H1 (cell line): ENCODE measurements around the gene CFAP91. TPM values are rescaled to one million over a fixed set of nuclear protein-coding genes. Genes with fewer than 3 reads are reported as not detected.

Source experiments
- CTCF ChIA-PET: fragments of 300-600 bp; sonication (Branson Sonifier 250); formaldehyde crosslinking; loops from one replicate; lab custom pipeline; 2021; ENCODE audit not compliant: partially characterized antibody; lab: Charles Lee
- POLR2A ChIA-PET: fragments of 300-600 bp; sonication (Branson Sonifier 250); formaldehyde crosslinking; loops from one replicate; lab custom pipeline; 2021; ENCODE audit warnings: inconsistent platforms; ENCODE audit not compliant: partially characterized antibody; lab: Charles Lee
- DNase-seq, 2 experiments: peaks; one replicate each; pipeline versions ENCODE4 v3.0.0 to v3.0.0-alpha.2; 2010 to 2022; ENCODE audit warnings: low spot score in 2 of 2, low read depth in 1 of 2, mixed read lengths in 1 of 2
- FAIRE-seq: peaks from 2 replicates; lab custom pipeline; 2011; peaks lifted over from hg19 to GRCh38; lab: Jason Lieb, UNC
- H2AFZ ChIP-seq: 2 replicates; pipeline ENCODE4 v1.8.1; 2012; ENCODE audit warnings: low read length, inconsistent platforms
- H2AK5ac ChIP-seq: 2 replicates; pipeline ENCODE4 v1.6.1; 2013; ENCODE audit warnings: low read depth, low read length
- H2BK120ac ChIP-seq: replicated peaks from 2 replicates; pipeline ENCODE3; 2013; ENCODE audit warnings: low read depth, low read length, inconsistent platforms
- H2BK12ac ChIP-seq: 2 replicates; pipeline ENCODE4 v1.6.1; 2013; ENCODE audit warnings: low read depth, low read length
- H2BK15ac ChIP-seq: 2 replicates; pipeline ENCODE4 v1.6.1; 2013; ENCODE audit warnings: low read length
- H2BK20ac ChIP-seq: 2 replicates; pipeline ENCODE4 v1.6.1; 2013; ENCODE audit warnings: low read length
- H2BK5ac ChIP-seq: 2 replicates; pipeline ENCODE4 v1.6.1; 2013; ENCODE audit warnings: low read depth, low read length
- H3K14ac ChIP-seq: 2 replicates; pipeline ENCODE4 v1.6.1; 2013; ENCODE audit warnings: inconsistent platforms; ENCODE audit not compliant: insufficient read length
- H3K18ac ChIP-seq: 2 replicates; pipeline ENCODE4 v1.6.1; 2013; ENCODE audit warnings: low read length; ENCODE audit errors: extremely low read depth
- H3K23ac ChIP-seq: 2 replicates; pipeline ENCODE4 v1.6.1; 2013; ENCODE audit warnings: inconsistent platforms; ENCODE audit not compliant: insufficient read length
- H3K23me2 ChIP-seq: 2 replicates; pipeline ENCODE4 v1.6.1; 2013; ENCODE audit warnings: low read depth, low read length
- H3K27ac ChIP-seq: 2 replicates; pipeline ENCODE4 v1.6.1; 2011; ENCODE audit warnings: low read depth, low read length, inconsistent platforms
- H3K27me3 ChIP-seq, 4 experiments: replicated peaks in 1 of 4; 1 replicate in 1 of 4; 2 replicates in 3 of 4; pipeline versions ENCODE4 v1.6.1 to v1.8.1; 2011 to 2013; ENCODE audit warnings: low read length in 3 of 4, mild to moderate bottlenecking in 3 of 4, inconsistent platforms in 2 of 4, mixed read lengths in 2 of 4, moderate library complexity in 1 of 4; ENCODE audit not compliant: control insufficient read depth in 3 of 4, insufficient read depth in 3 of 4; ENCODE audit errors: extremely low read depth in 1 of 4
- H3K36me3 ChIP-seq, 4 experiments: 2 replicates each; pipeline versions ENCODE4 v1.6.1 to v1.8.1; 2011 to 2013; ENCODE audit warnings: mild to moderate bottlenecking in 4 of 4, low read length in 3 of 4, moderate library complexity in 2 of 4, control low read depth in 1 of 4, inconsistent platforms in 1 of 4; ENCODE audit not compliant: insufficient read depth in 4 of 4, control insufficient read depth in 2 of 4
- H3K4ac ChIP-seq: replicated peaks from 2 replicates; pipeline ENCODE3; 2013; ENCODE audit warnings: low read length, low read depth, mixed read lengths, inconsistent platforms; ENCODE audit not compliant: insufficient read length
- H3K4me1 ChIP-seq, 4 experiments: replicated peaks in 1 of 4; 1 replicate in 1 of 4; 2 replicates in 3 of 4; pipeline versions ENCODE4 v1.6.1 to v1.8.1; 2011 to 2013; ENCODE audit warnings: low read length in 3 of 4, inconsistent platforms in 2 of 4, mixed read lengths in 1 of 4; ENCODE audit not compliant: insufficient read depth in 4 of 4, control insufficient read depth in 3 of 4
- H3K4me2 ChIP-seq, 2 experiments: 2 replicates each; pipeline versions ENCODE4 v1.6.1 to v1.8.1; 2011 to 2013; ENCODE audit warnings: low read depth in 2 of 2, low read length in 2 of 2, control low read depth in 1 of 2, inconsistent platforms in 1 of 2, mild to moderate bottlenecking in 1 of 2; ENCODE audit not compliant: insufficient read depth in 1 of 2
- H3K4me3 ChIP-seq, 4 experiments: fragments of 200-600, 300-600 bp in 1 of 4; sonication (generic), shearing (Covaris generic), sonication (Bioruptor Twin) in 1 of 4; 2 replicates each; pipeline versions ENCODE4 v1.5.1 to v1.8.1; 2011 to 2016; ENCODE audit warnings: low read length in 4 of 4, low read depth in 3 of 4, control low read depth in 2 of 4, inconsistent platforms in 2 of 4, mild to moderate bottlenecking in 2 of 4, mixed read lengths in 1 of 4, moderate library complexity in 1 of 4; ENCODE audit not compliant: insufficient read depth in 2 of 4; ENCODE audit errors: extremely low read depth in 1 of 4
- H3K56ac ChIP-seq: replicated peaks from 2 replicates; pipeline ENCODE3; 2013; ENCODE audit warnings: low read depth, mild to moderate bottlenecking, mixed read lengths, low read length, inconsistent platforms; ENCODE audit not compliant: insufficient read length
- H3K79me1 ChIP-seq: 2 replicates; pipeline ENCODE4 v1.6.1; 2013; ENCODE audit warnings: low read depth, low read length, control low read depth
- H3K79me2 ChIP-seq, 2 experiments: 2 replicates each; pipeline versions ENCODE4 v1.6.1 to v1.8.1; 2012 to 2013; ENCODE audit warnings: low read length in 2 of 2, mild to moderate bottlenecking in 2 of 2, inconsistent platforms in 1 of 2; ENCODE audit not compliant: insufficient read depth in 2 of 2, control insufficient read depth in 1 of 2
- H3K9ac ChIP-seq, 4 experiments: replicated peaks in 1 of 4; 1 replicate in 1 of 4; 2 replicates in 3 of 4; pipeline versions ENCODE4 v1.6.1 to v1.8.1; 2011 to 2013; ENCODE audit warnings: low read depth in 3 of 4, low read length in 3 of 4, control low read depth in 2 of 4, mild to moderate bottlenecking in 2 of 4, moderate library complexity in 2 of 4, inconsistent platforms in 1 of 4; ENCODE audit errors: extremely low read depth in 1 of 4
- H3K9me3 ChIP-seq, 2 experiments: 2 replicates each; pipeline versions ENCODE4 v1.6.1 to v1.8.1; 2012 to 2013; ENCODE audit warnings: mild to moderate bottlenecking in 2 of 2, moderate library complexity in 2 of 2, control low read depth in 1 of 2, inconsistent platforms in 1 of 2, low read depth in 1 of 2, low read length in 1 of 2, mixed read lengths in 1 of 2; ENCODE audit not compliant: insufficient read depth in 2 of 2
- H4K20me1 ChIP-seq, 2 experiments: replicated peaks in 1 of 2; 2 replicates each; pipeline versions ENCODE3 to v1.8.1; 2011 to 2013; ENCODE audit warnings: inconsistent platforms in 2 of 2, low read length in 2 of 2, mild to moderate bottlenecking in 1 of 2; ENCODE audit not compliant: insufficient read depth in 2 of 2, control insufficient read depth in 1 of 2
- H4K5ac ChIP-seq: 2 replicates; pipeline ENCODE4 v1.6.1; 2013; ENCODE audit warnings: low read length, low read depth, mixed read lengths, inconsistent platforms; ENCODE audit not compliant: insufficient read length
- H4K8ac ChIP-seq: 2 replicates; pipeline ENCODE4 v1.8.0; 2013; ENCODE audit warnings: mild to moderate bottlenecking, moderate library complexity, low read length, inconsistent platforms; ENCODE audit not compliant: insufficient read depth; ENCODE audit errors: extremely low read depth
- H4K91ac ChIP-seq: replicated peaks from 2 replicates; pipeline ENCODE3; 2013; ENCODE audit warnings: low read length, mixed read lengths, inconsistent platforms; ENCODE audit not compliant: insufficient read length
- ASH2L ChIP-seq: fragments of 200-600, 300-600 bp; sonication (generic); IDR thresholded peaks from one replicate; pipeline ENCODE4 v1.7.1; 2017; ENCODE audit warnings: low read length
- BCL11A ChIP-seq, 2 experiments: IDR thresholded peaks; one replicate each; pipeline ENCODE4 v1.6.1; 2011; ENCODE audit warnings: low read depth in 2 of 2, low read length in 2 of 2, mild to moderate bottlenecking in 2 of 2
- BRCA1 ChIP-seq: IDR thresholded peaks from 2 replicates; pipeline ENCODE4 v1.6.1; 2012; ENCODE audit warnings: low read depth, low read length, improper control_type of control experiment
- CEBPB ChIP-seq: IDR thresholded peaks from 2 replicates; pipeline ENCODE4 v1.6.1; 2012; ENCODE audit warnings: low read depth, low read length
- CHD2 ChIP-seq: IDR thresholded peaks from 2 replicates; pipeline ENCODE4 v1.6.1; 2012; ENCODE audit warnings: low read length, improper control_type of control experiment
- GABPA ChIP-seq: IDR thresholded peaks from 2 replicates; pipeline ENCODE4 v1.6.1; 2011; ENCODE audit warnings: mild to moderate bottlenecking, low read length, moderate library complexity, borderline replicate concordance; ENCODE audit not compliant: insufficient read depth
- NRF1 ChIP-seq: IDR thresholded peaks from 2 replicates; pipeline ENCODE4 v1.6.1; 2011; ENCODE audit warnings: mild to moderate bottlenecking, low read depth, low read length, improper control_type of control experiment
- PHF8 ChIP-seq: fragments of 200-600 bp; sonication (generic); conservative IDR thresholded peaks from 2 replicates; pipeline ENCODE4 v1.7.1; 2012; ENCODE audit warnings: low read depth, mild to moderate bottlenecking, inconsistent platforms, low read length, moderate library complexity
- POLR2AphosphoS5 ChIP-seq: IDR thresholded peaks from 2 replicates; pipeline ENCODE4 v1.6.1; 2011; ENCODE audit warnings: low read depth, low read length
- RBBP5 ChIP-seq: IDR thresholded peaks from 2 replicates; pipeline ENCODE4 v1.7.1; 2012; ENCODE audit warnings: low read depth, mild to moderate bottlenecking, inconsistent platforms, low read length, moderate library complexity, borderline replicate concordance
- RFX5 ChIP-seq: IDR thresholded peaks from 2 replicates; pipeline ENCODE4 v1.6.1; 2011; ENCODE audit warnings: low read depth, low read length, improper control_type of control experiment, borderline replicate concordance
- SIN3A ChIP-seq, 2 experiments: IDR thresholded peaks in 1 of 2; conservative IDR thresholded peaks in 1 of 2; 2 replicates each; pipeline ENCODE4 v1.6.1; 2011 to 2012; ENCODE audit warnings: low read length in 2 of 2, improper control_type of control experiment in 1 of 2, low read depth in 1 of 2, mild to moderate bottlenecking in 1 of 2
- SIX5 ChIP-seq: IDR thresholded peaks from 2 replicates; pipeline ENCODE4 v1.6.1; 2011; ENCODE audit warnings: mild to moderate bottlenecking, low read depth, low read length
- SP2 ChIP-seq: IDR thresholded peaks from 2 replicates; pipeline ENCODE4 v1.6.1; 2012; ENCODE audit warnings: mild to moderate bottlenecking, low read length, inconsistent platforms
- TAF7 ChIP-seq: optimal IDR thresholded peaks from 2 replicates; pipeline ENCODE3; 2011; ENCODE audit warnings: low read depth, mild to moderate bottlenecking, inconsistent platforms, low read length, moderate library complexity, borderline replicate concordance
- TBP ChIP-seq: IDR thresholded peaks from 2 replicates; pipeline ENCODE4 v1.6.1; 2011; ENCODE audit warnings: low read depth, low read length, improper control_type of control experiment
- WGBS, 2 experiments: shearing (Covaris generic) in 1 of 2; methylation state at CpG; one replicate each; pipeline versions ENCODE4 v1.1.6 to v1.1.7; 2013 to 2015; ENCODE audit warnings: low lambda C conversion rate in 2 of 2, mixed read lengths in 2 of 2, inconsistent platforms in 1 of 2, low coverage in 1 of 2, missing lambda C conversion rate in 1 of 2; ENCODE audit not compliant: insufficient replicate concordance in 2 of 2, insufficient coverage in 1 of 2, insufficient read length in 1 of 2; ENCODE audit errors: extremely low coverage in 1 of 2, missing lambda C conversion rate in 1 of 2; 5-methylcytosine and 5-hydroxymethylcytosine counted together
- polyA plus RNA-seq, 7 experiments: library from polyadenylated mRNA; depleted of rRNA in 3 of 7; stranded (reverse) in 5 of 7; unstranded in 2 of 7; fragments of >200 nt in 5 of 7; fragments of 200-250 nt in 2 of 7; gene quantifications; 1 replicate in 5 of 7; 2 replicates in 1 of 7; 4 replicates in 1 of 7; pipeline versions ENCODE4 v1.2.1 to v1.2.3, GENCODE V29; 2011 to 2013; ENCODE audit warnings: missing spikeins in 2 of 7, mixed read lengths in 2 of 7
- total RNA-seq: library from RNA; stranded (reverse); fragmentation: NEBNext Ultra II Directional; extraction: Animal tissue kit (Norgen Biotek cat#: 25700); gene quantifications from 2 replicates; pipeline ENCODE4 v1.2.1, GENCODE V29; 2021

Gene CFAP91
- total and polyA plus RNA-seq, 2 of the 8 experiments (the other 6 are each of a cell fraction or from before 2014, with no cell fraction given) = 5.4 to 7.4 TPM

GRCh38 chr3:119653876-119654275 lies 48.9 kb upstream of the CFAP91 start:
- Histone ChIP-seq H4K5ac (no peak overlapping the region), H3K27ac (no peak overlapping the region), H3K79me1 (no peaks in the 10 kb centered on the region), H2BK12ac (no peak overlapping the region), H4K8ac (no peak overlapping the region), H2BK15ac (no peak overlapping the region), H2AFZ (no peak overlapping the region), H3K4me1 (no peaks in the 10 kb centered on the region), H3K18ac (no peak overlapping the region), H3K9me3 (no peaks in the 10 kb centered on the region), H2BK5ac (no peak overlapping the region), H3K56ac (no peak overlapping the region), H3K27me3 (no peaks in the 10 kb centered on the region), H3K23ac (no peak overlapping the region), H4K91ac (no peak overlapping the region), H3K4me2 (no peak overlapping the region), H3K79me2 (no peaks in the 10 kb centered on the region), H2BK20ac (no peak overlapping the region), H2BK120ac (no peak overlapping the region), H3K23me2 (no peaks in the 10 kb centered on the region), H3K36me3 (no peaks in the 10 kb centered on the region; a peak in 1 of 8 replicates), H3K4me3 (no peak overlapping the region), H3K4ac (no peak overlapping the region), H2AK5ac (no peak overlapping the region), H4K20me1 (no peaks in the 10 kb centered on the region), H3K9ac (no peak overlapping the region), H3K14ac (no peak overlapping the region)
- no peak for FAIRE-seq
- no peak for DNase-seq
- TF ChIP-seq CEBPB = no peak
- TF ChIP-seq BRCA1 = no peak
- no peak for TF ChIP-seq ASH2L
- no peak for TF ChIP-seq POLR2AphosphoS5
- no peak for TF ChIP-seq SP2
- TF ChIP-seq NRF1 = no peak
- no peak for TF ChIP-seq RBBP5
- TF ChIP-seq CHD2 = no peak
- TF ChIP-seq PHF8 = no peak
- no peak for TF ChIP-seq RFX5
- no peak for TF ChIP-seq BCL11A (IDR thresholded peaks at IDR 0.05; ENCODE audit: low read depth in 2 of 2, low read length in 2 of 2)
- TF ChIP-seq TAF7 = no peak
- TF ChIP-seq GABPA = no peak
- TF ChIP-seq SIX5 = no peak
- no peak for TF ChIP-seq SIN3A (conservative IDR thresholded peaks at IDR 0.05 in 1 of 2, IDR thresholded peaks at IDR 0.05 in 1 of 2; ENCODE audit: low read depth in 1 of 2, low read length in 2 of 2)
- TF ChIP-seq TBP = no peak
- WGBS, 2 experiments = 38% methylated on average over 2 of the region's 2 CpGs; no CpG with 5 or more reads in 1 of the 2 experiments
- POLR2A ChIA-PET = interaction anchor here (1.1 kb wide), 1 partner anchor 69 kb away, joined by 3 read pairs; no protein-coding TSS in a partner anchor
- CTCF ChIA-PET = interaction anchor here (1.8 kb wide), 1 partner anchor 36 kb away, joined by 6 read pairs; no protein-coding TSS in a partner anchor
